IPS-15b (cell line): ENCODE results near the gene DAZAP2.
"Not testable (repeated sequence)": the region's sequence is repeated elsewhere in the genome, so short reads cannot be mapped to it uniquely, and the experiment has no call there.

ENCODE experiments used
- H3K27me3 ChIP-seq: one replicate; pipeline ENCODE4 v1.6.1; 2013; ENCODE audit warnings: low read length; ENCODE audit not compliant: control insufficient read depth, insufficient read depth
- H3K36me3 ChIP-seq: one replicate; pipeline ENCODE4 v1.6.1; 2013; ENCODE audit warnings: low read length; ENCODE audit not compliant: control insufficient read depth, insufficient read depth
- H3K4me1 ChIP-seq: one replicate; pipeline ENCODE4 v1.6.1; 2013; ENCODE audit warnings: mild to moderate bottlenecking, low read length; ENCODE audit not compliant: control insufficient read depth, insufficient read depth
- H3K4me3 ChIP-seq: one replicate; pipeline ENCODE4 v1.5.1; 2013; ENCODE audit warnings: low read depth, low read length
- H3K9ac ChIP-seq: one replicate; pipeline ENCODE4 v1.6.1; 2013; ENCODE audit warnings: low read depth, mild to moderate bottlenecking, low read length
- H3K9me3 ChIP-seq: one replicate; pipeline ENCODE4 v1.6.1; 2013; ENCODE audit warnings: mild to moderate bottlenecking, low read length; ENCODE audit not compliant: control insufficient read depth, insufficient read depth

The DAZAP2 gene

DNA sequence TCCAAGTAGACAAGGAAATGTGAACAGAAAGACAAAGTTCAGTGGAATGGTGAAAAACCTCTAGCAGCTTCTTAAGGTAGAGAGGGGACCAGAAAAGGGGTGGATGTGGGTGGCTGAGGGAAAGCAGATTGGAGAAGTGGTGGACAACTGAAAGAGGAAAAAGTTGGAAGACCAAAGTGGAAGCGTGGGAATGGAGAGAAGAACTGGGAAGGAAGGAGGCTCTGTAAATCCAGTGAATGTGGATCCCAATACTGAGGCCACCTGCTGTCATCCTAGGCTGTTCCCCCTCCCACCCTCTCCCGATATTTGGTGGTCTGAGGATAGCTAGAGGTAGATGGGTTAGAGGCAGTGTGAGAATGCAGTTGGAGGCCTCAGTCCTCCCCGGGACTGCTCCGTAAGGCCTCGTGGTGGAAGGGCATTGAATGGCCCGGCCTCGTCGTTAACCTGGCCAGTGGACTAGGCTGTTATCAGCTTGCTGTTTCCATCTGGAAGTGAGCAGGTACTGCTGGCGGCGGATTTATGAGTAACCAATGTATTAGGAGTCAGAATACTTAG is 19.9 kb upstream of the DAZAP2 start:
- no peaks in the 10 kb centered on the region for H3K9me3 ChIP-seq
- H3K27me3 ChIP-seq = no peaks in the 10 kb centered on the region
- peak overlapping the region; percentile 91 for H3K9ac ChIP-seq
- peak overlapping the region; percentile 67 for H3K4me3 ChIP-seq
- peaks cover 7% of the 10 kb centered on the region for H3K4me1 ChIP-seq
- H3K36me3 ChIP-seq = no peaks in the 10 kb centered on the region

- Histone ChIP-seq H3K9me3 (no peaks in the 10 kb centered on the region), H3K4me3 (no peak overlapping the region), H3K27me3 (no peaks in the 10 kb centered on the region), H3K36me3 (no peaks in the 10 kb centered on the region), H3K9ac (no peak overlapping the region), H3K4me1 (peaks cover 7% of the 10 kb centered on the region)
These were observed 19.3 kb upstream of the DAZAP2 start for GRCh38 chr12:51219322-51219721.

DNA sequence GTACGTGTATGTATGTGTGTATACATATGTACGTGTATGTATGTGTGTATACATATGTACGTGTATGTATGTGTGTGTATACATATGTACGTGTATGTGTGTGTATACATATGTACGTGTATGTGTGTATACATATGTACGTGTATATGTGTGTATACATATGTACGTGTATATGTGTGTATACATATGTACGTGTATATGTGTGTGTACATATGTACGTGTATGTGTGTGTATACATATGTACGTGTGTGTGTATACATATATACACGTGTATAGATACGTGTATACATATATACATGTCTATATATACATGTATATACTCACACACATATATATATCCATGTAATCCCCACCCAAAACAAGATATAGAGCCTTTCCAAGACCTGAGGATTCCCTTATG is 18.8 kb upstream of the DAZAP2 start:
- H3K27me3 ChIP-seq, H3K9me3 ChIP-seq, H3K4me3 ChIP-seq, H3K9ac ChIP-seq, H3K4me1 ChIP-seq, H3K36me3 ChIP-seq: not testable (repeated sequence)

- no peak overlapping the region for H3K9ac ChIP-seq
- no peaks in the 10 kb centered on the region for H3K36me3 ChIP-seq
- no peak overlapping the region for H3K4me3 ChIP-seq
- H3K4me1 ChIP-seq = peaks cover 7% of the 10 kb centered on the region
- no peaks in the 10 kb centered on the region for H3K27me3 ChIP-seq
- H3K9me3 ChIP-seq = no peaks in the 10 kb centered on the region
These were observed 16.2 kb upstream of the DAZAP2 start for GRCh38 chr12:51222461-51222860.

GRCh38 chr12:51224625-51225024 is 14.0 kb upstream of the DAZAP2 start:
- H3K9me3 ChIP-seq = no peaks in the 10 kb centered on the region
- H3K27me3 ChIP-seq = no peaks in the 10 kb centered on the region
- no peak overlapping the region for H3K4me3 ChIP-seq
- no peaks in the 10 kb centered on the region for H3K36me3 ChIP-seq
- H3K9ac ChIP-seq = no peak overlapping the region
- peaks cover 2% of the 10 kb centered on the region for H3K4me1 ChIP-seq

GRCh38 chr12:51225234-51225633 is 13.4 kb upstream of the DAZAP2 start:
- Histone ChIP-seq H3K9me3 (no peaks in the 10 kb centered on the region), H3K4me1 (no peaks in the 10 kb centered on the region)

DNA sequence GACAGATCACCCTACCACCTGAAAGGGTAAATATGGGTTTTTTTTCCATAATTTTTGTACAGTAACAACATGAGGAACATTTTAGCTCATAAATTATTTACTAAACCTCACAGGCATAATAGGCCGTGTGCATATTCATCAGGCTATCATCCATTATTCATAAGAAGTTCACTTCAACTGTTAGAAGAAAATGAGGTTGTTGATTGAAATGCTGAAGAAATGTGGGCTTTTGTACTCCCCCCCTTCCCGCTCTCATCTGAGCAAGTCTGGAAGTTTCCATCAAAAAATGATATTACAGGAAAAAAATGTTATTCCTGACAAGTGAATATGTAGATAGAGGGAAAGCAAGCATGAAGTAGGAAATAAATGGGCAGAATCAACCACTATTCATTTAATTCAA is 12.9 kb upstream of the DAZAP2 start:
- no peak overlapping the region for H3K4me3 ChIP-seq
- no peaks in the 10 kb centered on the region for H3K9me3 ChIP-seq
- no peak overlapping the region for H3K9ac ChIP-seq
- no peaks in the 10 kb centered on the region for H3K36me3 ChIP-seq
- H3K27me3 ChIP-seq = no peaks in the 10 kb centered on the region
- no peaks in the 10 kb centered on the region for H3K4me1 ChIP-seq

More at GRCh38 chr12:51225234-51225633, 13.4 kb upstream of the DAZAP2 start:
- no peak overlapping the region for H3K4me3 ChIP-seq
- H3K36me3 ChIP-seq = no peaks in the 10 kb centered on the region
- no peak overlapping the region for H3K9ac ChIP-seq
- no peaks in the 10 kb centered on the region for H3K27me3 ChIP-seq

DNA sequence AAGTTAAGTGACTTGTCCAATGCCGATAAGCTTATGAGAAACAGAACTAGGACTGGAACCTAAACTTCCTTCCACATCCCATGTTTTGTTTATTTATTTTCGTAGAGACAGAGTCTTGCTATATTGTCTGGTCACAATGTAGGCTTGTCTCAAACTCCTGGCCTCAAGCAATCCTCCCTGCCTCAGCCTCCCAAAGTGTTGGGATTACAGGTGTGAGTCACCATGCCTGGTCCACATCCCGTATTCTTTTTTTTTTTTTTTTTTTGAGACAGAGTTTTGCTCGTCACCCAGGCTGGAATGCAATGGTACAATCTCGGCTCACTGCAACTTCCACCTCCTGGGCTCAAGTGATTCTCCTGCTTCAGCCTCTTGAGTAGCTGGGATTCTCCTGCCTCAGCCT is 11.5 kb upstream of the DAZAP2 start:
- not testable (repeated sequence) for H3K27me3 ChIP-seq, H3K9ac ChIP-seq, H3K36me3 ChIP-seq, H3K4me3 ChIP-seq, H3K4me1 ChIP-seq, H3K9me3 ChIP-seq

GRCh38 chr12:51227962-51228361 is 10.7 kb upstream of the DAZAP2 start:
- no peaks in the 10 kb centered on the region for H3K4me1 ChIP-seq
- no peaks in the 10 kb centered on the region for H3K36me3 ChIP-seq
- no peak overlapping the region for H3K9ac ChIP-seq
- no peaks in the 10 kb centered on the region for H3K27me3 ChIP-seq
- no peaks in the 10 kb centered on the region for H3K9me3 ChIP-seq
- no peak overlapping the region for H3K4me3 ChIP-seq

- H3K4me1 ChIP-seq = no peaks in the 10 kb centered on the region
- H3K36me3 ChIP-seq = no peaks in the 10 kb centered on the region
- H3K9ac ChIP-seq = no peak overlapping the region
- H3K9me3 ChIP-seq = no peaks in the 10 kb centered on the region
- H3K4me3 ChIP-seq = no peak overlapping the region
- no peaks in the 10 kb centered on the region for H3K27me3 ChIP-seq
These were observed 9.4 kb upstream of the DAZAP2 start for GRCh38 chr12:51229116-51229809.

GRCh38 chr12:51232642-51233041 is 6.0 kb upstream of the DAZAP2 start:
- H3K36me3 ChIP-seq = no peaks in the 10 kb centered on the region
- no peak overlapping the region for H3K9ac ChIP-seq
- no peaks in the 10 kb centered on the region for H3K27me3 ChIP-seq
- H3K9me3 ChIP-seq = no peaks in the 10 kb centered on the region
- H3K4me1 ChIP-seq = no peaks in the 10 kb centered on the region
- no peak overlapping the region for H3K4me3 ChIP-seq

GRCh38 chr12:51234530-51234929 is 4.1 kb upstream of the DAZAP2 start:
- Histone ChIP-seq H3K36me3 (peaks cover 3% of the 10 kb centered on the region), H3K4me3 (no peak overlapping the region), H3K4me1 (no peaks in the 10 kb centered on the region), H3K9me3 (no peaks in the 10 kb centered on the region), H3K9ac (no peak overlapping the region), H3K27me3 (no peaks in the 10 kb centered on the region)
